HepG2 (cell line): ENCODE results near the gene PLAAT3. TPM values are rescaled to one million over a fixed set of nuclear protein-coding genes. Genes with fewer than 3 reads are reported as not detected.

ENCODE experiments used
- ATAC-seq: fragments of 200-7000 bp; cut with Tn5 transposase; 3 replicates; pipeline ENCODE4 v1.9.1; 2020; ENCODE audit warnings: mild to moderate bottlenecking, moderate library complexity
- BruUV-seq: library from RNA; stranded (reverse); fragments of 400-500 nt; replicated peaks from 2 replicates; lab custom pipeline; 2021; lab: Mats Ljungman, UMichigan
- CTCF ChIA-PET: fragments of 300-600 bp; formaldehyde crosslinking; extraction: SDS; loops from one replicate; lab custom pipeline; 2021; ENCODE audit warnings: low total read pairs, inconsistent platforms, low intra/inter-chr PET ratio; lab: Yijun Ruan, JAX
- POLR2A ChIA-PET: fragments of 350-600 bp; sonication (Branson Sonifier 250); formaldehyde crosslinking; loops from one replicate; lab custom pipeline; 2020; ENCODE audit warnings: antibody characterized with exemption, inconsistent platforms; lab: Yijun Ruan, JAX
- DNase-seq: peaks from one replicate; pipeline ENCODE4 v3.0.0-alpha.2; 2015; ENCODE audit warnings: low spot score
- FAIRE-seq: peaks from 3 replicates; lab custom pipeline; 2011; peaks lifted over from hg19 to GRCh38; lab: Jason Lieb, UNC
- H2AFZ ChIP-seq: one replicate; pipeline ENCODE4 v1.6.1; 2011; ENCODE audit warnings: low read length, inconsistent platforms
- H3K27ac ChIP-seq: fragments of 300-600 bp; 3 replicates; pipeline ENCODE4 v1.8.0; 2011; ENCODE audit warnings: mixed run types, mild to moderate bottlenecking, mixed read lengths, low read length, inconsistent platforms; ENCODE audit not compliant: insufficient read depth; ENCODE audit errors: extremely low read length
- H3K27me3 ChIP-seq, 2 experiments: fragments of 200-600 bp in 1 of 2; 2 replicates in 1 of 2; 3 replicates in 1 of 2; pipeline versions ENCODE4 v1.6.0 to v1.8.0; 2011; ENCODE audit warnings: low read length in 2 of 2, mild to moderate bottlenecking in 2 of 2, moderate library complexity in 2 of 2, inconsistent platforms in 1 of 2; ENCODE audit not compliant: insufficient read depth in 2 of 2, control insufficient read depth in 1 of 2
- H3K36me3 ChIP-seq, 2 experiments: fragments of 200-600 bp in 1 of 2; replicated peaks in 1 of 2; 2 replicates in 1 of 2; 3 replicates in 1 of 2; pipeline versions ENCODE4 v1.5.1 to v1.8.0; 2011; ENCODE audit warnings: low read length in 2 of 2, inconsistent platforms in 1 of 2; ENCODE audit not compliant: insufficient read depth in 2 of 2, control insufficient read depth in 1 of 2
- H3K4me1 ChIP-seq: 2 replicates; pipeline ENCODE4 v1.5.1; 2012; ENCODE audit warnings: low read length, inconsistent platforms; ENCODE audit not compliant: insufficient read depth
- H3K4me2 ChIP-seq: 2 replicates; pipeline ENCODE4 v1.6.0; 2011; ENCODE audit warnings: low read depth, low read length, inconsistent platforms
- H3K4me3 ChIP-seq, 3 experiments: fragments of 200-600 bp in 1 of 3; sonication (generic), shearing (Covaris generic) in 1 of 3; replicated peaks in 1 of 3; 2 replicates each; pipeline ENCODE4 v1.5.1; 2011 to 2016; ENCODE audit warnings: low read length in 3 of 3, inconsistent platforms in 2 of 3, low read depth in 2 of 3, mild to moderate bottlenecking in 2 of 3, control low read depth in 1 of 3, mixed read lengths in 1 of 3; ENCODE audit not compliant: insufficient read depth in 1 of 3
- H3K79me2 ChIP-seq: one replicate; pipeline ENCODE4 v1.6.1; 2011; ENCODE audit warnings: low read length, inconsistent platforms; ENCODE audit not compliant: insufficient read depth
- H3K9ac ChIP-seq: 2 replicates; pipeline ENCODE4 v1.6.0; 2011; ENCODE audit warnings: mild to moderate bottlenecking, low read depth, low read length, inconsistent platforms; ENCODE audit not compliant: insufficient read depth
- H3K9me3 ChIP-seq: 2 replicates; pipeline ENCODE4 v1.5.1; 2012; ENCODE audit warnings: mild to moderate bottlenecking, low read length
- H4K20me1 ChIP-seq: 2 replicates; pipeline ENCODE4 v1.6.0; 2011; ENCODE audit warnings: inconsistent platforms, mild to moderate bottlenecking, low read length, moderate library complexity; ENCODE audit not compliant: insufficient read depth
- CTCF ChIP-seq: sonication (generic); formaldehyde crosslinking; IDR thresholded peaks from 2 replicates; pipeline ENCODE4 v1.5.0; 2020; ENCODE audit warnings: mild to moderate bottlenecking, missing genetic modification reagents, moderate library complexity
- ZNF280D ChIP-seq: sonication (generic); formaldehyde crosslinking; IDR thresholded peaks from 2 replicates; pipeline ENCODE4 v1.5.1; 2020; ENCODE audit warnings: mild to moderate bottlenecking, missing genetic modification reagents
- WGBS: methylation state at CpG from one replicate; pipeline ENCODE4 v1.1.6; 2017; ENCODE audit warnings: low lambda C conversion rate; 5-methylcytosine and 5-hydroxymethylcytosine counted together
- in situ Hi-C: cut with HindIII; loops from 2 replicates; pipeline ENCODE4 v1.10.0; 2017; ENCODE audit warnings: low pct_unique_long_range_greater_than_20kb; ENCODE audit not compliant: extremely low pct_ligation_motif_present
- intact Hi-C: fragments of 100-400 bp; cut with micrococcal nuclease; formaldehyde crosslinking; loops from one replicate; pipeline ENCODE4 v1.10.0; 2022; ENCODE audit not compliant: unreplicated experiment
- polyA plus RNA-seq, 8 experiments: library from polyadenylated mRNA; depleted of rRNA in 3 of 8; stranded (reverse) in 7 of 8; unstranded in 1 of 8; fragments of >200 nt; fragmentation: Illumina TruSeq in 4 of 8; extraction: Trizol in 4 of 8; gene quantifications; 2 replicates each; pipeline versions ENCODE4 v1.2.1 to v1.2.3, GENCODE V29; 2011 to 2016; ENCODE audit warnings: low read depth in 4 of 8, missing spikeins in 1 of 8, mixed read lengths in 1 of 8; ENCODE audit not compliant: insufficient read depth in 1 of 8
- total RNA-seq, 5 experiments: library from RNA; depleted of rRNA; stranded (reverse); fragments of >200 nt; fragmentation: Illumina TruSeq; extraction: Trizol; gene quantifications; 2 replicates each; pipeline ENCODE4 v1.2.3, GENCODE V29; 2016; ENCODE audit warnings: low read depth in 1 of 5

Gene PLAAT3
- total and polyA plus RNA-seq, 2 of the 13 experiments (the other 11 are each of a cell fraction or from before 2014, with no cell fraction given): 9.3 to 16.4 TPM

- H3K9ac ChIP-seq: no peak overlapping the region
- ATAC-seq: peak; percentile 59
- H3K4me3 ChIP-seq: peak overlapping the region in 1 of 3 experiments; percentile 47; a peak in 1 of 6 replicates
- peak; percentile 23 for TF ChIP-seq CTCF
- TF ChIP-seq ZNF280D: no peak
- BruUV-seq: no TSS peak
- WGBS: 22% methylated on average over 8 of the region's 8 CpGs
- peaks cover 0 to 17% of the 10 kb centered on the region in 2 experiments; a peak in 2 of 5 replicates for H3K27me3 ChIP-seq
- intact Hi-C loops (no loop called here), in situ Hi-C loops (no loop called here)
- peaks cover 19% of the 10 kb centered on the region for H3K4me1 ChIP-seq
- H3K36me3 ChIP-seq: no peaks in the 10 kb centered on the region
- no peak overlapping the region for H2AFZ ChIP-seq
- CTCF ChIA-PET: no interaction called here
- no peaks in the 10 kb centered on the region for H4K20me1 ChIP-seq
- H3K9me3 ChIP-seq: no peaks in the 10 kb centered on the region
- no peak overlapping the region for H3K27ac ChIP-seq
- no peaks in the 10 kb centered on the region for H3K79me2 ChIP-seq
- peak overlapping the region; percentile 86 for H3K4me2 ChIP-seq
- FAIRE-seq: no peak
- no peak for DNase-seq
- POLR2A ChIA-PET: no interaction called here
Measured at GRCh38 chr11:63537293-63538101, 76.7 kb downstream of the PLAAT3 start.
